IPS DF 19.7 (cell line): ENCODE results near the gene CNTD1.
"Not testable (repeated sequence)": the region's sequence is repeated elsewhere in the genome, so short reads cannot be mapped to it uniquely, and the experiment has no call there.

Experiments used
- DNase-seq: peaks from one replicate; pipeline ENCODE4 v3.0.0-alpha.2; 2013; ENCODE audit warnings: low read depth, low spot score

CNTD1 gene

GRCh38 chr17:42845918-42846593 is 47.4 kb downstream of the CNTD1 start:
- DNase-seq: no peak

- DNase-seq: no peak
These were observed 48.1 kb downstream of the CNTD1 start for GRCh38 chr17:42846594-42847280.

GRCh38 chr17:42848093-42848492 is 49.4 kb downstream of the CNTD1 start:
- no peak for DNase-seq

GRCh38 chr17:42849031-42849430 is 50.4 kb downstream of the CNTD1 start:
- DNase-seq: no peak

GRCh38 chr17:42849451-42850181 is 51.0 kb downstream of the CNTD1 start:
- DNase-seq: no peak

- DNase-seq: no peak
These were observed 52.3 kb downstream of the CNTD1 start, which contains the start of gene AOC3 for GRCh38 chr17:42850954-42851353. Gene AOC3 (plus strand): TSS chr17:42851199. CDS start chr17:42851344, 145 bp downstream.

- DNase-seq: not testable (repeated sequence)
These were observed 52.9 kb downstream of the CNTD1 start for GRCh38 chr17:42851371-42852240.

- no peak for DNase-seq
These were observed 53.7 kb downstream of the CNTD1 start for GRCh38 chr17:42852351-42852750.

GRCh38 chr17:42853004-42853403 is 54.3 kb downstream of the CNTD1 start:
- no peak for DNase-seq

- no peak for DNase-seq
These were observed 54.9 kb downstream of the CNTD1 start for GRCh38 chr17:42853597-42853967.

- DNase-seq: no peak
These were observed 55.5 kb downstream of the CNTD1 start for GRCh38 chr17:42853968-42854790.

- no peak for DNase-seq
These were observed 56.5 kb downstream of the CNTD1 start for GRCh38 chr17:42855048-42855596.

GRCh38 chr17:42856093-42856492 is 57.4 kb downstream of the CNTD1 start:
- not testable (repeated sequence) for DNase-seq

- not testable (repeated sequence) for DNase-seq
These were observed 57.9 kb downstream of the CNTD1 start for GRCh38 chr17:42856516-42856915.

GRCh38 chr17:42857389-42857788 is 58.7 kb downstream of the CNTD1 start:
- no peak for DNase-seq
